Measurements from ENCODE around the gene ATRNL1.

Gene ATRNL1

GRCh38 chr10:115065801-115066200, 27.4 kb upstream of the ATRNL1 start:
- no peak overlapping the region for H3K4me3 ChIP-seq (ENCODE audit: low read length)

GRCh38 chr10:115066528-115066927, 26.6 kb upstream of the ATRNL1 start:
- Histone ChIP-seq H3K9ac (ENCODE audit: low read length) (no peak overlapping the region), H2AFZ (ENCODE audit: low read depth, low read length) (no peak overlapping the region), H3K4me2 (ENCODE audit: low read length) (no peak overlapping the region), H3K4me3 (ENCODE audit: low read length) (no peak overlapping the region), H3K79me2 (ENCODE audit: low read length) (no peaks in the 10 kb centered on the region), H4K20me1 (ENCODE audit: insufficient read depth, low read length) (no peaks in the 10 kb centered on the region), H3K27ac (ENCODE audit: low read length) (no peak overlapping the region), H3K4me1 (ENCODE audit: low read length) (no peaks in the 10 kb centered on the region), H3K36me3 (replicated peaks; ENCODE audit: low read depth, low read length) (no peaks in the 10 kb centered on the region), H3K27me3 (ENCODE audit: low read depth, low read length) (0 out of 2 replicates have a peak, but pooled peaks cover 6% of the 10 kb centered on the region), H3K9me3 (ENCODE audit: insufficient read depth, low read length) (no peaks in the 10 kb centered on the region)
- TF ChIP-seq CTCF (IDR thresholded peaks at IDR 0.05; ENCODE audit: low read depth, low read length) (no peak), EZH2phosphoT487 (IDR thresholded peaks at IDR 0.05; ENCODE audit: low read depth) (no peak)

More at GRCh38 chr10:115065801-115066200, 27.4 kb upstream of the ATRNL1 start:
- no peaks in the 10 kb centered on the region for H4K20me1 ChIP-seq (ENCODE audit: insufficient read depth, low read length)
- no peak overlapping the region for H2AFZ ChIP-seq (ENCODE audit: low read depth, low read length)
- no peaks in the 10 kb centered on the region for H3K4me1 ChIP-seq (ENCODE audit: low read length)
- no peaks in the 10 kb centered on the region for H3K79me2 ChIP-seq (ENCODE audit: low read length)
- TF ChIP-seq EZH2phosphoT487 (IDR thresholded peaks at IDR 0.05; ENCODE audit: low read depth): no peak
- TF ChIP-seq CTCF (IDR thresholded peaks at IDR 0.05; ENCODE audit: low read depth, low read length): no peak
- no peak overlapping the region for H3K4me2 ChIP-seq (ENCODE audit: low read length)
- H3K9ac ChIP-seq (ENCODE audit: low read length): no peak overlapping the region
- 0 out of 2 replicates have a peak, but pooled peaks cover 6% of the 10 kb centered on the region for H3K27me3 ChIP-seq (ENCODE audit: low read depth, low read length)
- no peaks in the 10 kb centered on the region for H3K36me3 ChIP-seq (replicated peaks; ENCODE audit: low read depth, low read length)
- H3K9me3 ChIP-seq (ENCODE audit: insufficient read depth, low read length): no peaks in the 10 kb centered on the region
- no peak overlapping the region for H3K27ac ChIP-seq (ENCODE audit: low read length)

- Histone ChIP-seq H3K9me3 (ENCODE audit: insufficient read depth, low read length) (no peaks in the 10 kb centered on the region), H3K4me2 (ENCODE audit: low read length) (no peak overlapping the region), H3K79me2 (ENCODE audit: low read length) (no peaks in the 10 kb centered on the region), H3K27me3 (ENCODE audit: low read depth, low read length) (no peaks in the 10 kb centered on the region), H4K20me1 (ENCODE audit: insufficient read depth, low read length) (no peaks in the 10 kb centered on the region), H3K9ac (ENCODE audit: low read length) (no peak overlapping the region), H3K4me1 (ENCODE audit: low read length) (no peaks in the 10 kb centered on the region), H3K36me3 (replicated peaks; ENCODE audit: low read depth, low read length) (no peaks in the 10 kb centered on the region), H3K27ac (ENCODE audit: low read length) (no peak overlapping the region), H2AFZ (ENCODE audit: low read depth, low read length) (no peak overlapping the region), H3K4me3 (ENCODE audit: low read length) (no peak overlapping the region)
- TF ChIP-seq CTCF (IDR thresholded peaks at IDR 0.05; ENCODE audit: low read depth, low read length) (no peak), EZH2phosphoT487 (IDR thresholded peaks at IDR 0.05; ENCODE audit: low read depth) (no peak)
Observed at GRCh38 chr10:115073796-115074195, 19.4 kb upstream of the ATRNL1 start.

GRCh38 chr10:115082506-115082905, 10.7 kb upstream of the ATRNL1 start:
- Histone ChIP-seq H3K4me3 (ENCODE audit: low read length) (no peak overlapping the region), H3K9ac (ENCODE audit: low read length) (no peak overlapping the region), H3K36me3 (replicated peaks; ENCODE audit: low read depth, low read length) (no peaks in the 10 kb centered on the region), H3K4me1 (ENCODE audit: low read length) (no peaks in the 10 kb centered on the region), H3K79me2 (ENCODE audit: low read length) (no peaks in the 10 kb centered on the region), H4K20me1 (ENCODE audit: insufficient read depth, low read length) (no peaks in the 10 kb centered on the region), H3K27me3 (ENCODE audit: low read depth, low read length) (no peaks in the 10 kb centered on the region), H3K27ac (ENCODE audit: low read length) (no peak overlapping the region), H3K4me2 (ENCODE audit: low read length) (no peak overlapping the region), H2AFZ (ENCODE audit: low read depth, low read length) (no peak overlapping the region), H3K9me3 (ENCODE audit: insufficient read depth, low read length) (no peaks in the 10 kb centered on the region)
- no peak for TF ChIP-seq EZH2phosphoT487 (IDR thresholded peaks at IDR 0.05; ENCODE audit: low read depth)
- no peak for TF ChIP-seq CTCF (IDR thresholded peaks at IDR 0.05; ENCODE audit: low read depth, low read length)
